Natural killer cell (primary cell): ENCODE results near the gene LRRC55. TPM values are rescaled to one million over a fixed set of nuclear protein-coding genes. Genes with fewer than 3 reads are reported as not detected.

Experiments used
- ATAC-seq, 3 donors: fragments of 150-1000 bp in 2 of 3; fragments of 200-7000 bp in 1 of 3; cut with Tn5 transposase; 1 replicate in 1 of 3; 2 replicates in 2 of 3; pipeline ENCODE4 v1.10.0; 2021; ENCODE audit warnings: mild to moderate bottlenecking in 2 of 3, moderate library complexity in 2 of 3
- DNase-seq, 2 donors: peaks; one replicate each; pipeline versions ENCODE4 v3.0.0 to v3.0.0-alpha.2; 2013 to 2021; ENCODE audit warnings: mixed read lengths in 1 of 2
- H3K27ac ChIP-seq: one replicate; pipeline ENCODE4 v1.5.1; 2013; ENCODE audit warnings: mild to moderate bottlenecking, low read length
- H3K27me3 ChIP-seq: one replicate; pipeline ENCODE4 v1.6.1; 2013; ENCODE audit warnings: low read length; ENCODE audit not compliant: control insufficient read depth, insufficient read depth
- H3K36me3 ChIP-seq: one replicate; pipeline ENCODE4 v1.6.1; 2013; ENCODE audit warnings: low read length; ENCODE audit not compliant: control insufficient read depth, insufficient read depth
- H3K4me1 ChIP-seq: one replicate; pipeline ENCODE4 v1.6.1; 2013; ENCODE audit warnings: low read length; ENCODE audit not compliant: control insufficient read depth, insufficient read depth
- H3K4me3 ChIP-seq: one replicate; pipeline ENCODE4 v1.5.1; 2013; ENCODE audit warnings: low read length
- H3K9me3 ChIP-seq: one replicate; pipeline ENCODE4 v1.6.1; 2013; ENCODE audit warnings: low read length; ENCODE audit not compliant: control insufficient read depth, insufficient read depth
- H3K27ac Mint-ChIP-seq, 2 donors: one replicate each; pipeline ENCODE4 v1.8.0; 2022; ENCODE audit warnings: mild to moderate bottlenecking in 2 of 2, mixed read lengths in 2 of 2, moderate library complexity in 1 of 2
- H3K27me3 Mint-ChIP-seq, 2 donors: one replicate each; pipeline ENCODE4 v1.8.0; 2022; ENCODE audit warnings: low read depth in 2 of 2, mixed read lengths in 2 of 2
- H3K36me3 Mint-ChIP-seq: one replicate; pipeline ENCODE4 v1.8.0; 2022; ENCODE audit warnings: mixed read lengths
- H3K4me1 Mint-ChIP-seq, 2 donors: one replicate each; pipeline ENCODE4 v1.8.0; 2022; ENCODE audit warnings: mixed read lengths in 2 of 2
- H3K4me3 Mint-ChIP-seq: one replicate; pipeline ENCODE4 v1.8.0; 2022; ENCODE audit warnings: mild to moderate bottlenecking, moderate library complexity, mixed read lengths
- H3K9me3 Mint-ChIP-seq, 2 donors: one replicate each; pipeline ENCODE4 v1.8.0; 2022; ENCODE audit warnings: mixed read lengths in 2 of 2
- CTCF ChIP-seq: fragments of 200-600 bp; IDR thresholded peaks from one replicate; pipeline ENCODE4 v1.8.0; 2022; ENCODE audit warnings: antibody characterized with exemption
- WGBS: methylation state at CpG from one replicate; pipeline ENCODE4 v1.1.7; 2013; ENCODE audit warnings: missing lambda C conversion rate; ENCODE audit not compliant: insufficient coverage; 5-methylcytosine and 5-hydroxymethylcytosine counted together
- intact Hi-C: fragments of 100-400 bp; cut with micrococcal nuclease; formaldehyde crosslinking; loops from one replicate; pipeline ENCODE4 v1.14.2; 2022
- total RNA-seq, 4 donors: library from RNA; stranded (reverse); fragments of 120-200 nt in 1 of 4; gene quantifications; one replicate each; pipeline versions ENCODE4 v1.2.3 to v1.2.4, GENCODE V29; 2013 to 2022

Gene LRRC55
- total RNA-seq, 3 donors from 2014 or later (not counting 1 experiment from before 2014, with no cell fraction given): not detected

- peaks cover 12 to 14% of the 10 kb centered on the region in 2 donors for H3K27me3 Mint-ChIP-seq
- 97% methylated on average over 2 of the region's 2 CpGs for WGBS
- Histone ChIP-seq H3K36me3 (no peaks in the 10 kb centered on the region), H3K4me1 (no peaks in the 10 kb centered on the region), H3K27me3 (no peaks in the 10 kb centered on the region), H3K4me3 (no peak overlapping the region), H3K27ac (no peak overlapping the region), H3K9me3 (no peaks in the 10 kb centered on the region)
- TF ChIP-seq CTCF: no peak
- no peak for DNase-seq
- ATAC-seq: no peak
- no peaks in the 10 kb centered on the region for H3K4me1 Mint-ChIP-seq
- no peak overlapping the region for H3K27ac Mint-ChIP-seq
- H3K9me3 Mint-ChIP-seq: no peaks in the 10 kb centered on the region
- intact Hi-C loops: no loop called here
- H3K4me3 Mint-ChIP-seq: no peak overlapping the region
- H3K36me3 Mint-ChIP-seq: no peaks in the 10 kb centered on the region
Observed at GRCh38 chr11:57197762-57198161, 16.0 kb downstream of the LRRC55 start.

GRCh38 chr11:57199330-57199729 lies 17.6 kb downstream of the LRRC55 start:
- DNase-seq: no peak
- WGBS: 90% methylated on average over 11 of the region's 11 CpGs
- Mint-ChIP-seq H3K4me3 (no peak overlapping the region), H3K4me1 (no peaks in the 10 kb centered on the region), H3K27ac (no peak overlapping the region), H3K36me3 (no peaks in the 10 kb centered on the region), H3K27me3 (peaks cover 3 to 7% of the 10 kb centered on the region in 2 donors), H3K9me3 (no peaks in the 10 kb centered on the region)
- Histone ChIP-seq H3K9me3 (no peaks in the 10 kb centered on the region), H3K27ac (no peak overlapping the region), H3K4me1 (no peaks in the 10 kb centered on the region), H3K4me3 (no peak overlapping the region), H3K36me3 (no peaks in the 10 kb centered on the region), H3K27me3 (no peaks in the 10 kb centered on the region)
- no peak for TF ChIP-seq CTCF
- no peak for ATAC-seq
- intact Hi-C loops: no loop called here

- intact Hi-C loops: no loop called here
- 43% methylated on average over 7 of the region's 7 CpGs for WGBS
- H3K9me3 Mint-ChIP-seq: no peaks in the 10 kb centered on the region
- no peaks in the 10 kb centered on the region for H3K36me3 Mint-ChIP-seq
- H3K27me3 ChIP-seq: no peaks in the 10 kb centered on the region
- no peak overlapping the region for H3K27ac ChIP-seq
- no peaks in the 10 kb centered on the region for H3K9me3 ChIP-seq
- no peak overlapping the region for H3K27ac Mint-ChIP-seq
- no peak overlapping the region for H3K4me3 Mint-ChIP-seq
- H3K4me1 ChIP-seq: no peaks in the 10 kb centered on the region
- DNase-seq (no peak), ATAC-seq (no peak)
- H3K4me1 Mint-ChIP-seq: no peaks in the 10 kb centered on the region
- no peak overlapping the region for H3K4me3 ChIP-seq
- no peaks in the 10 kb centered on the region for H3K36me3 ChIP-seq
- peaks cover 7 to 15% of the 10 kb centered on the region in 2 donors for H3K27me3 Mint-ChIP-seq
- no peak for TF ChIP-seq CTCF
Observed at GRCh38 chr11:57200917-57201316, 19.2 kb downstream of the LRRC55 start.

GRCh38 chr11:57202281-57202680 lies 20.5 kb downstream of the LRRC55 start:
- H3K4me3 Mint-ChIP-seq: no peak overlapping the region
- 88% methylated on average over 10 of the region's 10 CpGs for WGBS
- Histone ChIP-seq H3K36me3 (no peaks in the 10 kb centered on the region), H3K27me3 (no peaks in the 10 kb centered on the region), H3K4me1 (no peaks in the 10 kb centered on the region), H3K9me3 (no peaks in the 10 kb centered on the region), H3K27ac (no peak overlapping the region), H3K4me3 (no peak overlapping the region)
- peaks cover 12 to 28% of the 10 kb centered on the region in 2 donors for H3K27me3 Mint-ChIP-seq
- intact Hi-C loops: no loop called here
- ATAC-seq (no peak), DNase-seq (no peak)
- no peaks in the 10 kb centered on the region for H3K4me1 Mint-ChIP-seq
- no peaks in the 10 kb centered on the region for H3K9me3 Mint-ChIP-seq
- no peaks in the 10 kb centered on the region for H3K36me3 Mint-ChIP-seq
- no peak overlapping the region for H3K27ac Mint-ChIP-seq
- no peak for TF ChIP-seq CTCF
